Astrocyte (in vitro differentiated cells and primary cell): ENCODE results near the gene ADGRD1.

Experiments used
- CTCF ChIP-seq: IDR thresholded peaks from 2 replicates; pipeline ENCODE4 v1.5.1; 2011; ENCODE audit warnings: low read depth, mild to moderate bottlenecking, inconsistent platforms, low read length, moderate library complexity; ENCODE audit not compliant: insufficient read depth
- EZH2 ChIP-seq: IDR thresholded peaks from 2 replicates; pipeline ENCODE4 v1.6.1; 2012; ENCODE audit warnings: mild to moderate bottlenecking, low read length, inconsistent platforms; ENCODE audit not compliant: insufficient read depth

GRCh38 chr12:131162113-131162512, 208.4 kb downstream of the ADGRD1 start:
- TF ChIP-seq CTCF: no peak
- TF ChIP-seq EZH2: no peak
